GM10248 (cell line): ENCODE data around the gene PCNP.
"Not testable (repeated sequence)": the region's sequence is repeated elsewhere in the genome, so short reads cannot be mapped to it uniquely, and the experiment has no call there.

Experiments used
- CTCF ChIA-PET: fragments of 300-600 bp; sonication (Branson Sonifier 250); formaldehyde crosslinking; extraction: SDS; loops from one replicate; lab custom pipeline; 2021; ENCODE audit warnings: antibody characterized with exemption; lab: Yijun Ruan, JAX
- POLR2A ChIA-PET: fragments of 350-650 bp; sonication (Branson Sonifier 250); formaldehyde crosslinking; extraction: SDS; loops from one replicate; lab custom pipeline; 2020; ENCODE audit warnings: antibody characterized with exemption; lab: Yijun Ruan, JAX
- DNase-seq: peaks from one replicate; pipeline ENCODE4 v3.0.0; 2012; ENCODE audit errors: extremely low spot score
- TF ChIP-seq, protein P1 (sequence below): IDR thresholded peaks from 2 replicates; pipeline ENCODE4 v1.5.1; 2012; ENCODE audit warnings: mild to moderate bottlenecking, low read depth; ENCODE audit errors: extremely low read depth, missing control alignments, control extremely low read depth

PCNP gene

GRCh38 chr3:101618726-101619125 lies 44.7 kb downstream of the PCNP start:
- ChIA-PET CTCF (no interaction called here), POLR2A (no interaction called here)
- TF ChIP-seq, protein P1, sequence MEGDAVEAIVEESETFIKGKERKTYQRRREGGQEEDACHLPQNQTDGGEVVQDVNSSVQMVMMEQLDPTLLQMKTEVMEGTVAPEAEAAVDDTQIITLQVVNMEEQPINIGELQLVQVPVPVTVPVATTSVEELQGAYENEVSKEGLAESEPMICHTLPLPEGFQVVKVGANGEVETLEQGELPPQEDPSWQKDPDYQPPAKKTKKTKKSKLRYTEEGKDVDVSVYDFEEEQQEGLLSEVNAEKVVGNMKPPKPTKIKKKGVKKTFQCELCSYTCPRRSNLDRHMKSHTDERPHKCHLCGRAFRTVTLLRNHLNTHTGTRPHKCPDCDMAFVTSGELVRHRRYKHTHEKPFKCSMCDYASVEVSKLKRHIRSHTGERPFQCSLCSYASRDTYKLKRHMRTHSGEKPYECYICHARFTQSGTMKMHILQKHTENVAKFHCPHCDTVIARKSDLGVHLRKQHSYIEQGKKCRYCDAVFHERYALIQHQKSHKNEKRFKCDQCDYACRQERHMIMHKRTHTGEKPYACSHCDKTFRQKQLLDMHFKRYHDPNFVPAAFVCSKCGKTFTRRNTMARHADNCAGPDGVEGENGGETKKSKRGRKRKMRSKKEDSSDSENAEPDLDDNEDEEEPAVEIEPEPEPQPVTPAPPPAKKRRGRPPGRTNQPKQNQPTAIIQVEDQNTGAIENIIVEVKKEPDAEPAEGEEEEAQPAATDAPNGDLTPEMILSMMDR, result no peak
- no peak for DNase-seq

GRCh38 chr3:101619734-101620133 lies 45.8 kb downstream of the PCNP start:
- ChIA-PET POLR2A (no interaction called here), CTCF (interaction anchor here (1.3 to 1.9 kb wide), 2 partner anchors 12 to 15 kb away, joined by 3 to 5 read pairs; no protein-coding TSS in a partner anchor)
- TF ChIP-seq, protein P1, result no peak
- no peak for DNase-seq

GRCh38 chr3:101623656-101624055 lies 49.7 kb downstream of the PCNP start:
- no peak for DNase-seq
- TF ChIP-seq, protein P1, result no peak
- POLR2A ChIA-PET, result no interaction called here
- CTCF ChIA-PET, result no interaction called here

- CTCF ChIA-PET, result interaction anchor here (1.2 kb wide), 1 partner anchor 51 kb away, joined by 3 read pairs; no protein-coding TSS in a partner anchor
- POLR2A ChIA-PET, result no interaction called here
These were observed 50.9 kb downstream of the PCNP start for GRCh38 chr3:101624857-101625256.

DNA sequence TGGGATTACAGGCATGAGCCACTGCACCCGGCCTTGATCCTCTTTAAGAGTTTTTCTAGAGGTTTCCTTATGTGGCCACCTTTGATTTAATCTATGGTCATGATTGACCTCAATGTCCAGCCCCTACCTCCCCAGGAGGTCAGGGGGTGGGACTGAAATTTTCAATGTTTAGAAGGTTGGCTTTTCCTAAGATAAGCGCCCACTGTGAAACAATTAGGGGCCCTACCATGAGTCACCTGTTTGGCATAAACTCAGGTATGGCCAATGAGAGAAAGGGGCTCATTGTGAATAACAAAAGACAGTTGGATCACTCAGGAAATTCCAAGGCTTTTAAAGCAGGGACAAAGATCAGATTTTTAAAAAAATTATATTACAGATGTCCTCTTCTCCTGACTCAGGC lies 51.9 kb downstream of the PCNP start:
- TF ChIP-seq, protein P1, result no peak
- DNase-seq, result no peak
- CTCF ChIA-PET, result no interaction called here
- POLR2A ChIA-PET, result no interaction called here

More at GRCh38 chr3:101624857-101625256, 50.9 kb downstream of the PCNP start:
- no peak for DNase-seq
- TF ChIP-seq, protein P1, result no peak

DNA sequence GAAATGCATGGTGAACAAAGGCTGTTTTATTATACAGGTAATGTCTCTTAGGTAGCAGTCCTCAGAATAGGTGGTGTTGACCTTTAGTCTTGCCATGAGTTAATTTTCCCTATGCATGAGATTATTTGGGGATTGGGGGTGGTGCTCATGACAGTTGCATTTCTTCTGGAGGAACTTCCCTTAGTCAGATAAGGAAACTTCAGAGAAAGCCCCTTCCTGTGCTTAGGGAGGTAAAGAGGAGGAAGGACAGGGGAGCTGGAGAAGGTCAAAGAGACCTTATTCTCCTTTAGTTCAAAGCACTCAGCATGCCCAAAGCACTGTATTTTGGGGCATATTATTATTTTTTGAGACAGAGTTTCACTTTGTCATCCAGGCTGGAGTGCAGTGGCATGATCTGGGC lies 55.2 kb downstream of the PCNP start:
- no peak for DNase-seq
- ChIA-PET POLR2A (no interaction called here), CTCF (no interaction called here)
- TF ChIP-seq, protein P1, result no peak

- TF ChIP-seq, protein P1, result no peak
- ChIA-PET CTCF (interaction anchor here (0.7 to 1.1 kb wide), 2 partner anchors 15 to 34 kb away, joined by 3 read pairs; no protein-coding TSS in a partner anchor), POLR2A (no interaction called here)
- DNase-seq, result no peak
These were observed 57.3 kb downstream of the PCNP start for GRCh38 chr3:101631098-101631796.

- DNase-seq, POLR2A ChIA-PET: not testable (repeated sequence)
- CTCF ChIA-PET, result interaction anchor here (0.7 to 1.1 kb wide), 3 partner anchors 12 to 33 kb away, joined by 3 to 5 read pairs (median 3); no protein-coding TSS in a partner anchor
These were observed 58.0 kb downstream of the PCNP start for GRCh38 chr3:101631959-101632358.
